ENCODE measurements around the gene PPP3CB.

PPP3CB gene

GRCh38 chr10:73423309-73423708 lies 72.5 kb downstream of the PPP3CB start:
- no peaks in the 10 kb centered on the region for H3K27me3 ChIP-seq (ENCODE audit: insufficient read depth, low read length)
- no peaks in the 10 kb centered on the region for H3K79me2 ChIP-seq (ENCODE audit: control insufficient read depth, insufficient read depth, low read length, unreplicated experiment)
- peaks cover 5% of the 10 kb centered on the region for H3K4me1 ChIP-seq (ENCODE audit: control insufficient read depth, insufficient read depth, low read length, unreplicated experiment)
- H3K36me3 ChIP-seq (ENCODE audit: insufficient read depth, low read length) = peaks cover 8% of the 10 kb centered on the region
- H3K27ac ChIP-seq (ENCODE audit: low read depth, low read length) = no peak overlapping the region
- H2AFZ ChIP-seq (ENCODE audit: low read length, unreplicated experiment) = no peak overlapping the region
- H3K4me3 ChIP-seq (ENCODE audit: low read depth, low read length) = no peak overlapping the region

GRCh38 chr10:73416571-73416970 lies 79.3 kb downstream of the PPP3CB start:
- H3K79me2 ChIP-seq (ENCODE audit: control insufficient read depth, insufficient read depth, low read length, unreplicated experiment) = peaks cover 15% of the 10 kb centered on the region
- no peak overlapping the region for H2AFZ ChIP-seq (ENCODE audit: low read length, unreplicated experiment)
- no peak overlapping the region for H3K4me3 ChIP-seq (ENCODE audit: low read depth, low read length)
- H3K36me3 ChIP-seq (ENCODE audit: insufficient read depth, low read length) = no peaks in the 10 kb centered on the region
- H3K4me1 ChIP-seq (ENCODE audit: control insufficient read depth, insufficient read depth, low read length, unreplicated experiment) = peaks cover 8% of the 10 kb centered on the region
- no peaks in the 10 kb centered on the region for H3K27me3 ChIP-seq (ENCODE audit: insufficient read depth, low read length)
- no peak overlapping the region for H3K27ac ChIP-seq (ENCODE audit: low read depth, low read length)

GRCh38 chr10:73414230-73414945 lies 81.4 kb downstream of the PPP3CB start:
- no peaks in the 10 kb centered on the region for H3K36me3 ChIP-seq (ENCODE audit: insufficient read depth, low read length)
- peak overlapping the region; percentile 82 for H3K4me3 ChIP-seq (ENCODE audit: low read depth, low read length)
- H3K79me2 ChIP-seq (ENCODE audit: control insufficient read depth, insufficient read depth, low read length, unreplicated experiment) = peaks cover 37% of the 10 kb centered on the region
- peak overlapping the region; percentile 95 for H2AFZ ChIP-seq (ENCODE audit: low read length, unreplicated experiment)
- H3K27me3 ChIP-seq (ENCODE audit: insufficient read depth, low read length) = no peaks in the 10 kb centered on the region
- peaks cover 9% of the 10 kb centered on the region for H3K4me1 ChIP-seq (ENCODE audit: control insufficient read depth, insufficient read depth, low read length, unreplicated experiment)
- H3K27ac ChIP-seq (ENCODE audit: low read depth, low read length) = no peak overlapping the region

- no peaks in the 10 kb centered on the region for H3K27me3 ChIP-seq (ENCODE audit: insufficient read depth, low read length)
- H3K27ac ChIP-seq (ENCODE audit: low read depth, low read length) = peak within 1 kb of the TSS; percentile 85
- H2AFZ ChIP-seq (ENCODE audit: low read length, unreplicated experiment) = peak within 1 kb of the TSS; percentile 95
- H3K4me1 ChIP-seq (ENCODE audit: control insufficient read depth, insufficient read depth, low read length, unreplicated experiment) = peaks cover 8% of the 10 kb centered on the region
- H3K4me3 ChIP-seq (ENCODE audit: low read depth, low read length) = peak within 1 kb of the TSS; percentile 82
- no peaks in the 10 kb centered on the region for H3K36me3 ChIP-seq (ENCODE audit: insufficient read depth, low read length)
- H3K79me2 ChIP-seq (ENCODE audit: control insufficient read depth, insufficient read depth, low read length, unreplicated experiment) = peaks cover 44% of the 10 kb centered on the region
Observed at GRCh38 chr10:73413528-73414229, 82.1 kb downstream of the PPP3CB start, which contains the start of gene ANXA7. TSS of gene ANXA7 (minus strand) at chr10:73414058. CDS start at chr10:73400856, 13,202 bp downstream.

GRCh38 chr10:73413108-73413527 lies 82.7 kb downstream of the PPP3CB start:
- Histone ChIP-seq H2AFZ (ENCODE audit: low read length, unreplicated experiment) (peak overlapping the region; percentile 88), H3K79me2 (ENCODE audit: control insufficient read depth, insufficient read depth, low read length, unreplicated experiment) (peaks cover 48% of the 10 kb centered on the region), H3K36me3 (ENCODE audit: insufficient read depth, low read length) (no peaks in the 10 kb centered on the region), H3K4me1 (ENCODE audit: control insufficient read depth, insufficient read depth, low read length, unreplicated experiment) (peaks cover 11% of the 10 kb centered on the region), H3K27ac (ENCODE audit: low read depth, low read length) (peak overlapping the region; percentile 85), H3K27me3 (ENCODE audit: insufficient read depth, low read length) (no peaks in the 10 kb centered on the region), H3K4me3 (ENCODE audit: low read depth, low read length) (peak overlapping the region; percentile 82)

- Histone ChIP-seq H3K27me3 (ENCODE audit: insufficient read depth, low read length) (no peaks in the 10 kb centered on the region), H3K4me3 (ENCODE audit: low read depth, low read length) (no peak overlapping the region), H2AFZ (ENCODE audit: low read length, unreplicated experiment) (no peak overlapping the region), H3K27ac (ENCODE audit: low read depth, low read length) (no peak overlapping the region), H3K36me3 (ENCODE audit: insufficient read depth, low read length) (0 out of 2 replicates have a peak, but pooled peaks cover 8% of the 10 kb centered on the region), H3K79me2 (ENCODE audit: control insufficient read depth, insufficient read depth, low read length, unreplicated experiment) (peaks cover 70% of the 10 kb centered on the region), H3K4me1 (ENCODE audit: control insufficient read depth, insufficient read depth, low read length, unreplicated experiment) (peaks cover 28% of the 10 kb centered on the region)
Observed at GRCh38 chr10:73410897-73411296, 84.9 kb downstream of the PPP3CB start.

GRCh38 chr10:73408978-73409521 lies 86.8 kb downstream of the PPP3CB start:
- Histone ChIP-seq H2AFZ (ENCODE audit: low read length, unreplicated experiment) (no peak overlapping the region), H3K27me3 (ENCODE audit: insufficient read depth, low read length) (no peaks in the 10 kb centered on the region), H3K4me1 (ENCODE audit: control insufficient read depth, insufficient read depth, low read length, unreplicated experiment) (peaks cover 28% of the 10 kb centered on the region), H3K36me3 (ENCODE audit: insufficient read depth, low read length) (0 out of 2 replicates have a peak, but pooled peaks cover 8% of the 10 kb centered on the region), H3K27ac (ENCODE audit: low read depth, low read length) (no peak overlapping the region), H3K79me2 (ENCODE audit: control insufficient read depth, insufficient read depth, low read length, unreplicated experiment) (peaks cover 87% of the 10 kb centered on the region), H3K4me3 (ENCODE audit: low read depth, low read length) (no peak overlapping the region)

- H3K79me2 ChIP-seq (ENCODE audit: control insufficient read depth, insufficient read depth, low read length, unreplicated experiment) = peaks cover 95% of the 10 kb centered on the region
- 0 out of 2 replicates have a peak, but pooled peaks cover 8% of the 10 kb centered on the region for H3K36me3 ChIP-seq (ENCODE audit: insufficient read depth, low read length)
- peaks cover 28% of the 10 kb centered on the region for H3K4me1 ChIP-seq (ENCODE audit: control insufficient read depth, insufficient read depth, low read length, unreplicated experiment)
- no peak overlapping the region for H3K27ac ChIP-seq (ENCODE audit: low read depth, low read length)
- no peaks in the 10 kb centered on the region for H3K27me3 ChIP-seq (ENCODE audit: insufficient read depth, low read length)
- no peak overlapping the region for H3K4me3 ChIP-seq (ENCODE audit: low read depth, low read length)
- no peak overlapping the region for H2AFZ ChIP-seq (ENCODE audit: low read length, unreplicated experiment)
Observed at GRCh38 chr10:73408061-73408460, 87.8 kb downstream of the PPP3CB start.

GRCh38 chr10:73407495-73407894 lies 88.3 kb downstream of the PPP3CB start:
- Histone ChIP-seq H3K27me3 (ENCODE audit: insufficient read depth, low read length) (no peaks in the 10 kb centered on the region), H3K4me3 (ENCODE audit: low read depth, low read length) (no peak overlapping the region), H2AFZ (ENCODE audit: low read length, unreplicated experiment) (no peak overlapping the region), H3K79me2 (ENCODE audit: control insufficient read depth, insufficient read depth, low read length, unreplicated experiment) (peaks cover 96% of the 10 kb centered on the region), H3K36me3 (ENCODE audit: insufficient read depth, low read length) (0 out of 2 replicates have a peak, but pooled peaks cover 8% of the 10 kb centered on the region), H3K4me1 (ENCODE audit: control insufficient read depth, insufficient read depth, low read length, unreplicated experiment) (peaks cover 28% of the 10 kb centered on the region), H3K27ac (ENCODE audit: low read depth, low read length) (no peak overlapping the region)

- peaks cover 96% of the 10 kb centered on the region for H3K79me2 ChIP-seq (ENCODE audit: control insufficient read depth, insufficient read depth, low read length, unreplicated experiment)
- H3K27ac ChIP-seq (ENCODE audit: low read depth, low read length) = no peak overlapping the region
Observed at GRCh38 chr10:73406846-73407245, 89.0 kb downstream of the PPP3CB start.

More at GRCh38 chr10:73406846-73407245, 89.0 kb downstream of the PPP3CB start:
- Histone ChIP-seq H3K4me3 (ENCODE audit: low read depth, low read length) (no peak overlapping the region), H3K36me3 (ENCODE audit: insufficient read depth, low read length) (0 out of 2 replicates have a peak, but pooled peaks cover 8% of the 10 kb centered on the region), H2AFZ (ENCODE audit: low read length, unreplicated experiment) (no peak overlapping the region), H3K4me1 (ENCODE audit: control insufficient read depth, insufficient read depth, low read length, unreplicated experiment) (peaks cover 27% of the 10 kb centered on the region), H3K27me3 (ENCODE audit: insufficient read depth, low read length) (no peaks in the 10 kb centered on the region)
